RCC 7860 (cell line): Measurements from ENCODE around the gene SPDEF.
A peak's percentile ranks its signal among the peaks of the same experiment; 100 is the strongest.

Source experiments
- DNase-seq: peaks from one replicate; pipeline ENCODE4 v3.0.0-alpha.2; 2015; ENCODE audit warnings: low spot score
- FAIRE-seq: peaks from 2 replicates; lab custom pipeline; 2012; peaks lifted over from hg19 to GRCh38; lab: Jason Lieb, UNC

The SPDEF gene

GRCh38 chr6:34530753-34531365 is 25.3 kb downstream of the SPDEF start:
- no peak for FAIRE-seq

GRCh38 chr6:34529665-34530327 is 26.3 kb downstream of the SPDEF start:
- FAIRE-seq (no peak), DNase-seq (no peak)

More at GRCh38 chr6:34530753-34531365, 25.3 kb downstream of the SPDEF start:
- no peak for DNase-seq

DNA sequence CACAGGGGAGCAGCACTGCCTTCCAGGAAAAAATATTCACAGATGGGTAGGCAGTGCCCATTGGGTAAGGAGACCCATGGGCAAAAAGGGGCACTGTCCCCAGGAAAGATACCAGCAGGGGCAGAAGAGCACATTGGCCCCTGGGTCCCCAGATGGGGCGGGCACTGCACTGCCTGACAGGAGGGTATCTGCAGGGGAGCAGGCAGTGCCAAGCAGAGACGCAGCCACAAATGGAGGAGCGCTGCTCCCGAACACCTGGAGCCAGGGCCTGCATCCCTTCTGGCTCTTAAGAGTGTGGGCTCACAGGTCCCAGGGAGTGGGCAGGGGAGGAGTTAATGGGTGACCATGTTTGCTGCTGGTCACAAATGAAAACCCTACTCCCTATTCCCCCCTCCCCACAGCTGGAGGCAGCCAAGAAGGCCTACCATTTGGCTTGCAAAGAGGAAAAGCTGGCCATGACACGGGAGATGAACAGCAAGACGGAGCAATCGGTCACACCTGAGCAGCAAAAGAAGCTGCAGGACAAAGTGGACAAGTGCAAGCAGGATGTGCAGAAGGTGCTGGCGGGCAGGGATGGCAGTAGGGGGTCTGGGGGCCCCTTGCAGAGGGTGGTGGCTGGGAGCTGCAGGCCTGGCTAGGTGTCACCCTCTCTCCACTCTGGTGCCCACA is 27.0 kb downstream of the SPDEF start:
- DNase-seq (no peak), FAIRE-seq (no peak)

- FAIRE-seq (no peak), DNase-seq (no peak)
Observed at GRCh38 chr6:34527751-34528670, 28.1 kb downstream of the SPDEF start.

DNA sequence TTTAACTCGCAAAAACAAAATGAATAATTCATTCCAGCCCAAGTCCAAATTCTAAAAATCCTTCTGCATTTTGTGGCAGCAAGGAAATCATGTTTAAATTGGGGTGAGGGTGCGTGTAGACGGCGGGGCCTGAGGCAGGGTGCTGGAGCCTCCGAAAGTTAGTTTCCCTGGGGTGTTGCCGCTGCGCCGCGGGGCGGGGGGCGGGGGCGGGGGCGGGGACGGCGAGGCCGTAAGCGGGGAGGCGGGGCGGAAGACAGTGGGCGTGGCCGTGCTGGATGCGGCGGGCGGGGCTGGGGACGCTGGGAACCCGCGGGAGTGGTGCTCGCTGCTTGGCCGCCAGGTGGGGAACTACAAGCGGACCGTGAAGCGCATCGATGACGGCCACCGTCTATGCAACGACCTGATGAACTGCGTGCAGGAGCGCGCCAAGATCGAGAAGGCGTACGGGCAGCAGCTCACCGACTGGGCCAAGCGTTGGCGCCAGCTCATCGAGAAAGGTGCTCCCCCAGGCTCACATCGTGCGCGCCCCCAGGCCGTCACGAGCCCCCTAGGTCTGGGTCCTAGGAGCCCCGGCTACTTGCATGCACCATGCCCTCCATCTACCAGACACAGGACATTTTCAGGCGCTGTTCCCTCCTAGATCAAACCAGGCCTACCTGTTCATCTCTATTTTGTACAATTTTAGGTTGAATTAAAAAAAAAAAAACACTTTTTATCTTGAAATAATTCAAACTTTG is 29.0 kb downstream of the SPDEF start:
- DNase-seq, result peak; percentile 66
- FAIRE-seq, result no peak

GRCh38 chr6:34526241-34526972 is 29.7 kb downstream of the SPDEF start:
- FAIRE-seq (no peak), DNase-seq (no peak)

DNA sequence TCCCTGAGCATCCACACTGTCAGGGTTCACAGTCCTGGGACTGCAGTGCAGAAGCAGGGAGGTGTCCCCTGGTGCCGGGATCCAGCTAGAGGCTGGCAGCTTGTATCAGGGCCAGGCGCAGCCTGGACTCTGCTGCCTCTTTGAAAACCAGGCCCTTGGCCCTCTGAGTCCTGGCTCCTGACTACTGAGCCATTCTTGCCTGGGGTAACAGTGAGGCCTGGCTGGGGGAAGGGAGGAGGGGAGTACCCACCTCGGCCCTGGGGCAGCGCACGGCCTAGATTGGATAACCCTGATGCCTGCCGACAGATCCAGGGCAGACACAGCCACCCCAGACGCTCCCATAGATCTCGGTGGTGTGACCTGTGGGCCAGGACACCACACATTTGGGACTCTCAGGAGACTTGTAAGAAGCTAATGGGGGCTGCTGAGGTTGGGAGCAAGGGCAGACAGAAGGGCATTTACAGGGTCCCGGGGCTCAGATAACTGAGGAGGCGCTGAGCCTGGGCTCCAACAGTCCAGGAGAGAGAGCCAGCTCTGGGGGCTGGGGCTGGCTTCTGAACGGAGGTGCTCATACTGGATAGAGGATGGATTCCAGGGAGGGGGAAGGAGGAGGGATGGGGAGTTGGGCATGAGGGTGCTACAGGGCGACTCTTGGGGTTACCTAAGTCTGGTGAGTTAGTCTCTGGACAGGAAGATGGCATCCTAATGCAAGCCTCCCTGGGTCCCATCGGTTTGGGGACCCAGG is 30.5 kb downstream of the SPDEF start:
- FAIRE-seq, result no peak
- no peak for DNase-seq

DNA sequence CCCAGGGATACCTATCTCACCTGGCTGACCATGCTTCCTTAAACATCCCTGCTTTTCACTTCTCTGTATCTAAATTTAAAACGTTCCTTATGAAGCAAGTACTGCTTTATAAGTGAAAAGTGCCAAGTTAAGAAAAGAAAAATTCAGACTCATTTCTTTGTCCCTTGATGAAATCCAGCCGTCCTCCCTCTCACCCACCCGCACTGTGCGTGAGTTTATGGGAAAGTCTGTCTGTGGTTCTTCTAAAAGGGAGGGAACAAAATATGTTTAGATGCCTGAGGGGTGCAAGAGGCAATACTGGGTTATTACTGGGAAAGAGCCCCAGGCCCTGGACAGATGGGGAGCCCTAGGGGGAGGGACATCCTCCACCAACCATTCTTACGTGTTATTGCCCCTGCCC is 31.2 kb downstream of the SPDEF start:
- DNase-seq (no peak), FAIRE-seq (no peak)

DNA sequence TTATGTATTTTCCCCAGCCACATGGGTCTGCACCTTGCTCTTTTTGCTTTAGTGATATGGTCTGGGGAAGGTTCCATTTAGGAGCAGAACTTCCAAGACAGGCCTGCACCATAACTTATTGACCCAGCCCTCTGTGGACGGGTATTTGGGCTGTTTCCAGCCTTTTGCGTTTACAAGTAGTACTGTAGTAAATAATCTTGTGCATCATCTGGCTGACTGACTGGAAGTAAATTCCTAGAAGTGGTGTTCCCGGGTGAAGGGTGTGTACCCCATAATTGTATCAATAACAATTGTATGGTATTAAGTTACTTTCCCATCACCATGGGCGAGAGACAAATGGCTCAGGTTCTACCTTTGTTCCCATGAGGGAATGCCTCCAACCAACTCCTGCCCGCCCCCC is 31.6 kb downstream of the SPDEF start:
- FAIRE-seq (no peak), DNase-seq (no peak)

- FAIRE-seq (no peak), DNase-seq (no peak)
Observed at GRCh38 chr6:34523441-34524206, 32.5 kb downstream of the SPDEF start.

DNA sequence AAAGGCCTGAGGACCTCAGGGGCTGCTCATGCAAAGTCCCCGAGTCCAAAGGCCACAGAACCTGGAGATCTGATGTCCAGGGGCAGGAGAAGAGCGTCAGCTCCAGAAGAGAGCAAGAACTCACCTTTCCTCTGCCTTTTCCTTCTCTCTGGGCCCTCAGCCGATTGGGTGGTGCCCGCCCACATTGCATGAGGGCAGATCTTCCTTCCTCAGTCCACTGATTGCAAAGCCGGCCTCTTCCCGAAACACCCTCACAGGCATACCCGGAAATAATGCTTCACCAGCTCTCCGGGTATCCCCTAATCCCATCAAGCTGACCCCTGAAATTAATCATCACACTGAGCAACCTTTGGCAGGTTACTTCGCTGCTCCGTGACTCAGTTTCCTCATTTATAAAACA is 33.4 kb downstream of the SPDEF start:
- DNase-seq (no peak), FAIRE-seq (no peak)

GRCh38 chr6:34521463-34522285 is 34.5 kb downstream of the SPDEF start:
- no peak for FAIRE-seq
- DNase-seq, result no peak

DNA sequence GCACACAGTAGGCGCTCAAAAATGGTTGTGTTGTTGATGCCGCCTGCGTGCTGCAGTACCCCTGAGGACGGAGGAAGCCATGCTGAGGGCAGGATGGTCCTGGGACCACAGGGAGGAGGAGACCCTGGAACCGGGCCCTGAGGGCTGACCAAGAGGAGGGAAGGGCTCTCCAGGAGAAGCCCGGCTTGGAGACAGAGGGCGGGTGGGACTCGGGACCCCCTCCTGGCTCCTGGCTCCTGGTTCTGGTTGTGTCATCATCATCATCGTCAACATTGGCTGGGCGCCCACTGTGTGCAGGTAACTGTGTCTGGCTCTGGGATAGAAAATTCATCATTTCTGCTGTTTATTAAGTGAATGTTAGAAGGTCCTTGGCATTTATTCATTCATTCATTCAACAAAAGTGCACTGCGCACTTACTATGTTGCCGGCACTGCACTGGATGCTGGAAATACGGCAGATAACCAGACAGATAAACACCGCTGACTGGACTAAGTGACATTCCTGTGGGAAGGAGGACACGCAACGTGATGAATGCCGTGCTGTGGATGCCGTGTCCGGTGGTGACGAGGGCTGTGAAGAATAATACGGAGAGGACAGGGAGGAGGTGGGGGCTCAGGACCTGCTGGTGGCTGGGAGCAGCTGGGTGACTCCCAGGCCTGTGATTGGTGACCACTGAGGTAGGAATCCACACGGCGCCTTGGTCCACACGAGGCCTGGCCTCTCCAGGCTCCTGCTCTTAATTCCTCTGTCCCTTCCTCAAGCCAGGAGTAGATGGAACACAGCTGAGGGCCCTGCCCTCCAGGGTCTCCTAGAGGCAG is 35.3 kb downstream of the SPDEF start:
- FAIRE-seq (no peak), DNase-seq (no peak)

GRCh38 chr6:34519971-34520644 is 36.0 kb downstream of the SPDEF start:
- FAIRE-seq (no peak), DNase-seq (no peak)

GRCh38 chr6:34518669-34519365 is 37.3 kb downstream of the SPDEF start:
- no peak for FAIRE-seq
- DNase-seq, result no peak

DNA sequence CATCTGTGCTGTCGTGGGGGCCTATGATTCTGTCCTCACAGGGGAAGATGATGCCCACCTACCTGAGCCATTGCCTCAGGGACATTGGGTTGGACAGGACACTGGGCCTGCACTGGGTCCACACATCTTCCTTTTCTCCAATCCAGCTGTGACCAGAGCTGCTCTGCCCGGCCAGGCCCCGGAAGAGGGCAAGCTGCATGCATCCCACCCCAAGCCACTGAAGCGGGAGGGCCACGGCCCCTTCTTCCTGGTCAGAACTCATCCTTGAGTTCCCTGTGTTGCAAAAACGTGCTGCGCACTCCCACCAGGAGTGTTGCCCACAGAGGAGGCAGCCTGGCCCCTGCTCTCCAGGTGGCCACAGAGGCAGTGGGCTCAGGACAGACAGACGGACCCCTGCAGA is 38.2 kb downstream of the SPDEF start:
- no peak for DNase-seq
- FAIRE-seq, result no peak
